HCT116 (cell line): Measurements from ENCODE around the gene MAGEC3. TPM values are rescaled to one million over a fixed set of nuclear protein-coding genes. Genes with fewer than 3 reads are reported as not detected.

Experiments
- ATAC-seq: fragments of 200-7000 bp; cut with Tn5 transposase; 2 replicates; pipeline ENCODE4 v1.9.1; 2020; ENCODE audit warnings: mild to moderate bottlenecking, moderate library complexity
- BruUV-seq: library from RNA; stranded (reverse); fragments of 400-500 nt; replicated peaks from 2 replicates; lab custom pipeline; 2021; lab: Mats Ljungman, UMichigan
- CTCF ChIA-PET: fragments of 300-600 bp; sonication (Branson Sonifier 250); formaldehyde crosslinking; loops from one replicate; lab custom pipeline; 2021; ENCODE audit warnings: antibody characterized with exemption; lab: Charles Lee
- POLR2A ChIA-PET: fragments of 300-600, 350-600 bp; sonication (Branson Sonifier 250); formaldehyde crosslinking; loops from one replicate; lab custom pipeline; 2021; ENCODE audit warnings: antibody characterized with exemption; lab: Charles Lee
- RAD21 ChIA-PET, 2 experiments: fragments of 300-600 bp; sonication (Branson Sonifier 250); formaldehyde crosslinking; loops; one replicate each; lab custom pipeline; 2023; ENCODE audit warnings: low total read pairs in 2 of 2; ENCODE audit not compliant: uncharacterized antibody in 2 of 2, unreplicated experiment in 2 of 2, low non-redundant PET in 1 of 2; lab: Charles Lee
- DNase-seq: peaks from one replicate; pipeline ENCODE4 v3.0.0-alpha.2; 2010; ENCODE audit warnings: low read depth, low spot score
- H2AFZ ChIP-seq: fragments of 200-600 bp; shearing (Covaris generic), sonication (generic); 2 replicates; pipeline ENCODE4 v1.6.1; 2017; ENCODE audit warnings: low read depth, mixed run types, mixed read lengths, antibody characterized with exemption, low read length; ENCODE audit not compliant: poor library complexity, severe bottlenecking
- H3K27ac ChIP-seq: 2 replicates; pipeline ENCODE4 v1.5.1; 2012; ENCODE audit warnings: low read depth, low read length
- H3K27me3 ChIP-seq: fragments of 200-600 bp; sonication (generic); 2 replicates; pipeline ENCODE4 v1.6.1; 2016; ENCODE audit warnings: mixed run types, low read length, mixed read lengths; ENCODE audit not compliant: insufficient read depth
- H3K36me3 ChIP-seq, 2 experiments: fragments of 200-500 bp in 1 of 2; fragments of 200-600 bp in 1 of 2; sonication (Bioruptor generic) in 1 of 2; sonication (generic) in 1 of 2; 2 replicates each; pipeline versions ENCODE4 v1.5.1 to v1.6.1; 2014 to 2016; ENCODE audit warnings: low read length in 2 of 2, inconsistent platforms in 1 of 2, mixed read lengths in 1 of 2, mixed run types in 1 of 2; ENCODE audit not compliant: insufficient read depth in 2 of 2, control insufficient read depth in 1 of 2
- H3K4me1 ChIP-seq, 2 experiments: fragments of 200-600 bp in 1 of 2; sonication (generic) in 1 of 2; 2 replicates each; pipeline versions ENCODE4 v1.5.1 to v1.6.1; 2012 to 2017; ENCODE audit warnings: low read length in 2 of 2, inconsistent platforms in 1 of 2, mild to moderate bottlenecking in 1 of 2, mixed read lengths in 1 of 2, mixed run types in 1 of 2, moderate library complexity in 1 of 2; ENCODE audit not compliant: insufficient read depth in 2 of 2, control insufficient read depth in 1 of 2
- H3K4me2 ChIP-seq: fragments of 200-600 bp; sonication (generic); 2 replicates; pipeline ENCODE4 v1.6.1; 2017; ENCODE audit warnings: mixed run types, low read length, mixed read lengths
- H3K4me3 ChIP-seq, 2 experiments: fragments of 200-600 bp in 1 of 2; sonication (generic) in 1 of 2; replicated peaks in 1 of 2; 2 replicates each; pipeline ENCODE4 v1.5.1; 2011 to 2016; ENCODE audit warnings: low read length in 2 of 2, control low read depth in 1 of 2, low read depth in 1 of 2, mild to moderate bottlenecking in 1 of 2, mixed read lengths in 1 of 2, mixed run types in 1 of 2
- H3K79me2 ChIP-seq: fragments of 200-600 bp; sonication (generic); 2 replicates; pipeline ENCODE4 v1.6.1; 2017; ENCODE audit warnings: mild to moderate bottlenecking, mixed run types, low read length, moderate library complexity, mixed read lengths; ENCODE audit not compliant: insufficient read depth
- H3K9ac ChIP-seq: fragments of 200-600 bp; sonication (generic); 2 replicates; pipeline ENCODE4 v1.6.1; 2016; ENCODE audit warnings: low read length, mixed read lengths
- H3K9me2 ChIP-seq: fragments of 200-600 bp; sonication (generic), shearing (Covaris generic); 2 replicates; pipeline ENCODE4 v1.6.1; 2017; ENCODE audit warnings: mixed run types, mild to moderate bottlenecking, moderate library complexity; ENCODE audit not compliant: insufficient read depth
- H3K9me3 ChIP-seq, 2 experiments: fragments of 200-500 bp in 1 of 2; fragments of 200-600 bp in 1 of 2; sonication (Bioruptor generic) in 1 of 2; sonication (generic) in 1 of 2; 2 replicates each; pipeline ENCODE4 v1.6.1; 2014 to 2017; ENCODE audit warnings: low read length in 2 of 2, mixed read lengths in 2 of 2, inconsistent platforms in 1 of 2, low read depth in 1 of 2, mild to moderate bottlenecking in 1 of 2, mixed run types in 1 of 2, moderate library complexity in 1 of 2; ENCODE audit not compliant: control insufficient read depth in 1 of 2, insufficient read depth in 1 of 2
- H4K20me1 ChIP-seq: fragments of 200-600 bp; sonication (generic), shearing (Covaris generic); 2 replicates; pipeline ENCODE4 v1.6.1; 2017; ENCODE audit warnings: mixed run types, mild to moderate bottlenecking, moderate library complexity; ENCODE audit not compliant: insufficient read depth
- CBX3 ChIP-seq: IDR thresholded peaks from 2 replicates; pipeline ENCODE4 v1.6.1; 2012; ENCODE audit warnings: low read depth
- CEBPB ChIP-seq: IDR thresholded peaks from 2 replicates; pipeline ENCODE4 v1.6.1; 2012; ENCODE audit warnings: low read depth
- EGR1 ChIP-seq: IDR thresholded peaks from 2 replicates; pipeline ENCODE4 v1.6.1; 2012; ENCODE audit warnings: low read depth
- ELF1 ChIP-seq: IDR thresholded peaks from 2 replicates; pipeline ENCODE4 v1.6.1; 2012; ENCODE audit warnings: low read depth, borderline replicate concordance
- EZH2 ChIP-seq: fragments of 200-600 bp; sonication (generic); IDR thresholded peaks from 2 replicates; pipeline ENCODE4 v1.6.1; 2017; ENCODE audit warnings: antibody characterized with exemption, mixed run types
- POLR2AphosphoS5 ChIP-seq: IDR thresholded peaks from 2 replicates; pipeline ENCODE4 v1.6.1; 2011; ENCODE audit warnings: mild to moderate bottlenecking, low read depth, low read length, moderate library complexity
- SP1 ChIP-seq: IDR thresholded peaks from 2 replicates; pipeline ENCODE4 v1.6.1; 2012; ENCODE audit warnings: low read depth
- SRF ChIP-seq: IDR thresholded peaks from 2 replicates; pipeline ENCODE4 v1.6.1; 2012; ENCODE audit warnings: low read depth
- TCF7L2 ChIP-seq: IDR thresholded peaks from 2 replicates; pipeline ENCODE4 v1.7.0; 2011; ENCODE audit warnings: borderline replicate concordance, inconsistent platforms; ENCODE audit not compliant: insufficient read depth, insufficient read length; ENCODE audit errors: extremely low read depth
- YY1 ChIP-seq: IDR thresholded peaks from 2 replicates; pipeline ENCODE4 v1.6.1; 2011; ENCODE audit warnings: low read length, low read depth, moderate library complexity, mild to moderate bottlenecking; ENCODE audit not compliant: insufficient replicate concordance; ENCODE audit errors: extremely low read depth
- ZFX ChIP-seq: fragments of 450-650 bp; IDR thresholded peaks from 2 replicates; pipeline ENCODE4 v1.6.1; 2017
- ZNF274 ChIP-seq: fragments of 200-500 bp; sonication (Bioruptor generic); IDR thresholded peaks from 2 replicates; pipeline ENCODE4 v1.6.1; 2014; ENCODE audit warnings: mild to moderate bottlenecking, low read depth, low read length, inconsistent platforms
- intact Hi-C: fragments of 100-400 bp; cut with micrococcal nuclease; formaldehyde crosslinking; loops from 2 replicates; pipeline ENCODE4 v1.10.0; 2022
- total RNA-seq: library from RNA; stranded (reverse); gene quantifications from one replicate; pipeline ENCODE4 v1.2.1, GENCODE V29; 2021; ENCODE audit not compliant: unreplicated experiment
- TF ChIP-seq, protein P1 (sequence below): IDR thresholded peaks from 2 replicates; pipeline ENCODE4 v1.6.1; 2012
- TF ChIP-seq, protein P2 (sequence below): IDR thresholded peaks from 2 replicates; pipeline ENCODE4 v1.6.1; 2012; ENCODE audit warnings: low read depth
- TF ChIP-seq, protein P3 (sequence below): IDR thresholded peaks from 2 replicates; pipeline ENCODE4 v1.6.1; 2011; ENCODE audit warnings: mild to moderate bottlenecking, low read length, moderate library complexity; ENCODE audit not compliant: insufficient replicate concordance; ENCODE audit errors: extremely low read depth
- TF ChIP-seq, protein P4 (sequence below): IDR thresholded peaks from 2 replicates; pipeline ENCODE4 v1.6.1; 2012

Gene MAGEC3
- total RNA-seq, 1 experiment from 2014 or later, result not detected

DNA sequence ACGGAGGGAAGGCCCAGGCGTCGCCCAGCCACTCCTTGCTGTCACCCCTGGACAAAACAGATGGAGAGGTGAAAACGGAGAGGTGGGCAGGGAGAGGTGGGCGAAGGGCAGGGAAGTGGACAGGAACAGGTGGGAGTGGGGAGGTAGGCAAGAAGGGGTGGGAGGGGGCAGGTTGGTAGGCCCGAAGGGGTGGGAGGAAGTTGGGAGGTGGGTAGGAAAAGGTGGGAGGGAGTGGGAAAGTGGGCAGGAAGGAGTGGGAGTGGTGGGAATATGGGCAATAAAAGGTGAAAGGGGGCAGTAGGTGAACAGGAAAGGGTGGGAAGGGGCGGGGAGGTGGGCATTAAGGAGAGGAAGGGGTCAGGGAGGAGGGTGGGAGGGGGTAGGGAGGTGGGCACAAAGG lies 56.6 kb downstream of the MAGEC3 start:
- Histone ChIP-seq H3K4me1 (no peaks in the 10 kb centered on the region), H4K20me1 (no peaks in the 10 kb centered on the region), H3K9me2 (no peaks in the 10 kb centered on the region), H3K79me2 (no peaks in the 10 kb centered on the region), H2AFZ (no peak overlapping the region), H3K27ac (no peak overlapping the region), H3K27me3 (no peaks in the 10 kb centered on the region), H3K4me3 (no peak overlapping the region), H3K9me3 (no peaks in the 10 kb centered on the region), H3K9ac (no peak overlapping the region), H3K4me2 (no peak overlapping the region), H3K36me3 (no peaks in the 10 kb centered on the region)
- BruUV-seq, result no TSS peak
- ATAC-seq, result no peak
- DNase-seq, result no peak
- ChIA-PET POLR2A (no interaction called here), CTCF (no interaction called here), RAD21 (no interaction called here)
- intact Hi-C loops, result no loop called here
- no peak for TF ChIP-seq POLR2AphosphoS5
- TF ChIP-seq CBX3, result no peak
- TF ChIP-seq, protein P1, sequence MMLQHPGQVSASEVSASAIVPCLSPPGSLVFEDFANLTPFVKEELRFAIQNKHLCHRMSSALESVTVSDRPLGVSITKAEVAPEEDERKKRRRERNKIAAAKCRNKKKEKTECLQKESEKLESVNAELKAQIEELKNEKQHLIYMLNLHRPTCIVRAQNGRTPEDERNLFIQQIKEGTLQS, result no peak
- no peak for TF ChIP-seq EZH2
- TF ChIP-seq ELF1, result no peak

DNA sequence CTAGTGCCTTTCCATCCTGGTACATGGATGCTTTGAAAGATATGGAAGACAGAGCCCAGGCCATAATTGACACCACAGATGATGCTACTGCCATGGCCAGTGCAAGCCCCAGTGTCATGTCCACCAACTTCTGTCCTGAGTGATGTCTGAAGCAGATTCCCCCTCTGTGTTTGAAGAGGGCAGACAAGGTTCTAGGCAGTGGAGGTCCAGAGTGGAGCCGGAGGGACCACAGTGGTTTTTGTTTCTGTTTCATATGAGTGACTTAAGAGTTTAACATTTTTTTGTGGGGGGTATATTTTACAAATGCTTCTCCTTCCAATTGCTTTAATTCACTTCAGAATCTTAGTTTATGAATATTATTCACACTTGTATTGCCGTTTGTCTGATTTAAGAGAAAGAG lies 59.6 kb downstream of the MAGEC3 start:
- Histone ChIP-seq H3K4me1 (no peaks in the 10 kb centered on the region), H3K36me3 (no peaks in the 10 kb centered on the region), H4K20me1 (no peaks in the 10 kb centered on the region), H2AFZ (no peak overlapping the region), H3K79me2 (no peaks in the 10 kb centered on the region), H3K9ac (no peak overlapping the region), H3K9me3 (no peaks in the 10 kb centered on the region), H3K27me3 (no peaks in the 10 kb centered on the region), H3K9me2 (no peaks in the 10 kb centered on the region), H3K4me3 (no peak overlapping the region), H3K4me2 (no peak overlapping the region), H3K27ac (no peak overlapping the region)
- no peak for DNase-seq
- CTCF ChIA-PET, result no interaction called here
- no TSS peak for BruUV-seq
- ATAC-seq, result no peak
- RAD21 ChIA-PET, result no interaction called here
- intact Hi-C loops, result no loop called here
- POLR2A ChIA-PET, result no interaction called here
- TF ChIP-seq, protein P2, sequence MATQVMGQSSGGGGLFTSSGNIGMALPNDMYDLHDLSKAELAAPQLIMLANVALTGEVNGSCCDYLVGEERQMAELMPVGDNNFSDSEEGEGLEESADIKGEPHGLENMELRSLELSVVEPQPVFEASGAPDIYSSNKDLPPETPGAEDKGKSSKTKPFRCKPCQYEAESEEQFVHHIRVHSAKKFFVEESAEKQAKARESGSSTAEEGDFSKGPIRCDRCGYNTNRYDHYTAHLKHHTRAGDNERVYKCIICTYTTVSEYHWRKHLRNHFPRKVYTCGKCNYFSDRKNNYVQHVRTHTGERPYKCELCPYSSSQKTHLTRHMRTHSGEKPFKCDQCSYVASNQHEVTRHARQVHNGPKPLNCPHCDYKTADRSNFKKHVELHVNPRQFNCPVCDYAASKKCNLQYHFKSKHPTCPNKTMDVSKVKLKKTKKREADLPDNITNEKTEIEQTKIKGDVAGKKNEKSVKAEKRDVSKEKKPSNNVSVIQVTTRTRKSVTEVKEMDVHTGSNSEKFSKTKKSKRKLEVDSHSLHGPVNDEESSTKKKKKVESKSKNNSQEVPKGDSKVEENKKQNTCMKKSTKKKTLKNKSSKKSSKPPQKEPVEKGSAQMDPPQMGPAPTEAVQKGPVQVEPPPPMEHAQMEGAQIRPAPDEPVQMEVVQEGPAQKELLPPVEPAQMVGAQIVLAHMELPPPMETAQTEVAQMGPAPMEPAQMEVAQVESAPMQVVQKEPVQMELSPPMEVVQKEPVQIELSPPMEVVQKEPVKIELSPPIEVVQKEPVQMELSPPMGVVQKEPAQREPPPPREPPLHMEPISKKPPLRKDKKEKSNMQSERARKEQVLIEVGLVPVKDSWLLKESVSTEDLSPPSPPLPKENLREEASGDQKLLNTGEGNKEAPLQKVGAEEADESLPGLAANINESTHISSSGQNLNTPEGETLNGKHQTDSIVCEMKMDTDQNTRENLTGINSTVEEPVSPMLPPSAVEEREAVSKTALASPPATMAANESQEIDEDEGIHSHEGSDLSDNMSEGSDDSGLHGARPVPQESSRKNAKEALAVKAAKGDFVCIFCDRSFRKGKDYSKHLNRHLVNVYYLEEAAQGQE, result no peak
- TF ChIP-seq, protein P3, sequence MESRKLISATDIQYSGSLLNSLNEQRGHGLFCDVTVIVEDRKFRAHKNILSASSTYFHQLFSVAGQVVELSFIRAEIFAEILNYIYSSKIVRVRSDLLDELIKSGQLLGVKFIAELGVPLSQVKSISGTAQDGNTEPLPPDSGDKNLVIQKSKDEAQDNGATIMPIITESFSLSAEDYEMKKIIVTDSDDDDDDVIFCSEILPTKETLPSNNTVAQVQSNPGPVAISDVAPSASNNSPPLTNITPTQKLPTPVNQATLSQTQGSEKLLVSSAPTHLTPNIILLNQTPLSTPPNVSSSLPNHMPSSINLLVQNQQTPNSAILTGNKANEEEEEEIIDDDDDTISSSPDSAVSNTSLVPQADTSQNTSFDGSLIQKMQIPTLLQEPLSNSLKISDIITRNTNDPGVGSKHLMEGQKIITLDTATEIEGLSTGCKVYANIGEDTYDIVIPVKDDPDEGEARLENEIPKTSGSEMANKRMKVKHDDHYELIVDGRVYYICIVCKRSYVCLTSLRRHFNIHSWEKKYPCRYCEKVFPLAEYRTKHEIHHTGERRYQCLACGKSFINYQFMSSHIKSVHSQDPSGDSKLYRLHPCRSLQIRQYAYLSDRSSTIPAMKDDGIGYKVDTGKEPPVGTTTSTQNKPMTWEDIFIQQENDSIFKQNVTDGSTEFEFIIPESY, result no peak
- TF ChIP-seq ZNF274, result no peak
- TF ChIP-seq, protein P4, sequence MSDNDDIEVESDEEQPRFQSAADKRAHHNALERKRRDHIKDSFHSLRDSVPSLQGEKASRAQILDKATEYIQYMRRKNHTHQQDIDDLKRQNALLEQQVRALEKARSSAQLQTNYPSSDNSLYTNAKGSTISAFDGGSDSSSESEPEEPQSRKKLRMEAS, result no peak
- no peak for TF ChIP-seq SP1
- TF ChIP-seq SRF, result no peak
- no peak for TF ChIP-seq ZFX
- no peak for TF ChIP-seq EGR1
- TF ChIP-seq TCF7L2, result no peak
- no peak for TF ChIP-seq POLR2AphosphoS5
- no peak for TF ChIP-seq CEBPB
- TF ChIP-seq YY1, result no peak
